Keratinocyte (primary cell): ENCODE measurements around the gene ESRRB. TPM values are rescaled to one million over a fixed set of nuclear protein-coding genes. Genes with fewer than 3 reads are reported as not detected.
A peak's percentile ranks its signal among the peaks of the same experiment; 100 is the strongest.

Source experiments
- DNase-seq: peaks from one replicate; pipeline ENCODE4 v3.0.0-alpha.2; 2011; ENCODE audit warnings: low read depth, missing footprints, low spot score
- FAIRE-seq: peaks from 2 replicates; lab custom pipeline; 2011; peaks lifted over from hg19 to GRCh38; lab: Jason Lieb, UNC
- H2AFZ ChIP-seq: 2 replicates; pipeline ENCODE4 v1.6.0; 2012; ENCODE audit warnings: low read length, control low read depth, inconsistent platforms; ENCODE audit not compliant: control insufficient read depth
- H3K27ac ChIP-seq: 2 replicates; pipeline ENCODE4 v1.5.1; 2011; ENCODE audit warnings: low read length; ENCODE audit not compliant: control insufficient read depth, insufficient read depth
- H3K27me3 ChIP-seq: 3 replicates; pipeline ENCODE4 v1.6.0; 2011; ENCODE audit warnings: low read length; ENCODE audit not compliant: control insufficient read depth, insufficient read depth; ENCODE audit errors: extremely low read depth
- H3K36me3 ChIP-seq, 2 experiments: 2 replicates in 1 of 2; 3 replicates in 1 of 2; pipeline ENCODE4 v1.5.1; 2011; ENCODE audit warnings: low read length in 2 of 2, mild to moderate bottlenecking in 1 of 2; ENCODE audit not compliant: control insufficient read depth in 2 of 2, insufficient read depth in 2 of 2; ENCODE audit errors: extremely low read depth in 1 of 2
- H3K4me1 ChIP-seq: 3 replicates; pipeline ENCODE4 v1.5.1; 2011; ENCODE audit warnings: low read length; ENCODE audit not compliant: control insufficient read depth, insufficient read depth; ENCODE audit errors: extremely low read depth
- H3K4me2 ChIP-seq: 3 replicates; pipeline ENCODE4 v1.6.0; 2011; ENCODE audit warnings: low read depth, low read length; ENCODE audit not compliant: control insufficient read depth, insufficient read depth; ENCODE audit errors: extremely low read depth
- H3K4me3 ChIP-seq, 3 experiments: fragments of 200-600 bp in 1 of 3; sonication (generic) in 1 of 3; 2 replicates in 2 of 3; 3 replicates in 1 of 3; pipeline ENCODE4 v1.5.1; 2011 to 2016; ENCODE audit warnings: low read length in 3 of 3, mild to moderate bottlenecking in 3 of 3, control low read depth in 2 of 3, inconsistent platforms in 1 of 3, low read depth in 1 of 3, mixed read lengths in 1 of 3, mixed run types in 1 of 3, moderate library complexity in 1 of 3; ENCODE audit not compliant: control insufficient read depth in 2 of 3, insufficient read depth in 2 of 3; ENCODE audit errors: extremely low read depth in 1 of 3
- H3K79me2 ChIP-seq: 2 replicates; pipeline ENCODE4 v1.6.0; 2012; ENCODE audit warnings: low read length; ENCODE audit not compliant: control insufficient read depth, insufficient read depth
- H3K9ac ChIP-seq: 3 replicates; pipeline ENCODE4 v1.6.0; 2011; ENCODE audit warnings: low read length; ENCODE audit not compliant: control insufficient read depth, insufficient read depth; ENCODE audit errors: extremely low read depth
- H3K9me1 ChIP-seq: 3 replicates; pipeline ENCODE4 v1.6.0; 2011; ENCODE audit warnings: low read length; ENCODE audit not compliant: control insufficient read depth, insufficient read depth; ENCODE audit errors: extremely low read depth
- H3K9me3 ChIP-seq: 2 replicates; pipeline ENCODE4 v1.5.1; 2012; ENCODE audit warnings: low read depth, low read length; ENCODE audit not compliant: control insufficient read depth
- H4K20me1 ChIP-seq: 3 replicates; pipeline ENCODE4 v1.6.0; 2011; ENCODE audit warnings: low read length; ENCODE audit not compliant: control insufficient read depth, insufficient read depth; ENCODE audit errors: extremely low read depth
- CTCF ChIP-seq, 3 experiments: IDR thresholded peaks in 1 of 3; conservative IDR thresholded peaks in 1 of 3; optimal IDR thresholded peaks in 1 of 3; 2 replicates in 2 of 3; 3 replicates in 1 of 3; pipeline versions ENCODE3 to v1.5.1; 2011; ENCODE audit warnings: low read length in 3 of 3, mild to moderate bottlenecking in 3 of 3, moderate library complexity in 2 of 3, control low read depth in 1 of 3, inconsistent platforms in 1 of 3; ENCODE audit not compliant: insufficient read depth in 2 of 3; ENCODE audit errors: extremely low read depth in 1 of 3
- EZH2 ChIP-seq: IDR thresholded peaks from one replicate; pipeline ENCODE4 v1.6.1; 2012; ENCODE audit warnings: inconsistent platforms, mild to moderate bottlenecking, low read length, moderate library complexity
- dilution Hi-C: fragments of 300-500 bp; cut with MboI; formaldehyde crosslinking; loops from one replicate; pipeline ENCODE4 v1.7.0; 2020; ENCODE audit warnings: low sequenced_read_pairs; ENCODE audit not compliant: extremely low pct_ligation_motif_present
- polyA plus RNA-seq, 5 experiments: library from polyadenylated mRNA; depleted of rRNA in 3 of 5; stranded (reverse) in 3 of 5; stranded (forward) in 1 of 5; unstranded in 1 of 5; fragments of >200 nt; gene quantifications; 1 replicate in 1 of 5; 2 replicates in 3 of 5; 3 replicates in 1 of 5; pipeline versions ENCODE4 v1.2.1 to v1.2.3, GENCODE V29; 2011 to 2012; ENCODE audit warnings: missing spikeins in 2 of 5, low read depth in 1 of 5, low replicate concordance in 1 of 5

ESRRB gene
- polyA plus RNA-seq, 1 donor (not counting 4 experiments of a cell fraction or from before 2014, with no cell fraction given), result 0.01 TPM

DNA sequence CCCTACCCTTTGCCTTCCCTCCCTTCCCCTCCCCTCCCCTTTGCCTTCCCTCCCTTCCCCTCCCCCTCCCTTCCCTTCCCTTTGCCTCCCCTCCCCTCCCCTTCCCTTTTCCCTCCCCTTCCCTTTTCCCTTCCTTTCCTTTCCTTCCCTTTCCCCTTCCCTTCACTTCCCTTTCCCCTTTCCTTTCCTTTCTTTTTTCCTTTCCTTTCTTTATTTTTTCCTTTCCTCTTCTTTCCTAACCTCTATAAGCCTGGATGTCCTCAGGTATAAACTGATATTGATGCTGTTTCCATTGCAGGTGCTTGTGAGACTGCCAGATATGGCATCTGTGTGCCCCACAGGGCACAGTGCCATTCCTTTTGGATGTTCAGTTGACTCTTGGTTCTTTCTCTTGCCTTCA is 163.2 kb downstream of the ESRRB start:
- dilution Hi-C loops, result no loop called here
- Histone ChIP-seq H2AFZ (no peak overlapping the region), H3K9ac (no peak overlapping the region), H3K4me3 (no peak overlapping the region), H3K27me3 (no peaks in the 10 kb centered on the region), H3K27ac (no peak overlapping the region), H3K4me2 (no peak overlapping the region), H3K9me1 (no peaks in the 10 kb centered on the region), H3K79me2 (no peaks in the 10 kb centered on the region), H3K9me3 (no peaks in the 10 kb centered on the region), H3K36me3 (no peaks in the 10 kb centered on the region), H3K4me1 (no peaks in the 10 kb centered on the region), H4K20me1 (no peaks in the 10 kb centered on the region)
- TF ChIP-seq CTCF (optimal IDR thresholded peaks at IDR 0.05 in 1 of 3, IDR thresholded peaks at IDR 0.05 in 1 of 3, conservative IDR thresholded peaks at IDR 0.05 in 1 of 3; ENCODE audit: extremely low read depth in 1 of 3, insufficient read depth in 2 of 3, low read length in 3 of 3) (no peak), EZH2 (no peak)
- no peak for DNase-seq
- no peak for FAIRE-seq

DNA sequence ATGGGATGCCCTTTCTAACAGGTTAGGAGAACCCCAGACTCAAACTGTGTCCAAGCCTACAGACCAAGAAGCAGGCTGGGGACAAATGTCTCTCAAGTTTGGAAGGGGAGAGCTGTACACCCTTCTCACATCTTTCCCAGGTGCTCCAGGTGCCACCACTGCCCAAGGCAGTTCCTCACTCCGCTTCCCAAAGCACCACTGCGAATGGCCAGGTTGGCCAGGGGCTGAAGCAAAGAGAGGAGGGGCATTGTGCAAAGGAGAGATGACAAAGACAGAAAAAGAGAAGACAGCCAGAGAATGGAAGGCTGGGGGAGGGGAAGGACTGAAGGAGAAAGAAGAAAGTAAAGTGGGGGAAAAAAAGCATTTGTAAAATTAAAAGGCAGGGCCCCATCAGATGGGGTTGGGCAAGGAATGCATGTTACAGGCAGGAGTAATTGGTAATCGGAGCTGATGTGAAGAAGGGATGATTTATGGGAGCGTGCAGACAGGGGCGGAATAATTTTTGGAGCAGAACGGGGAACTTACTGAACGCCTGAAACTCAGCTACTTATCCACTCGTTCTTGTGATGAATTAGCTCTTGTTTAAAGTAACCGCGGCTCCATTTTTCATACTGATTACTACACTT is 165.8 kb downstream of the ESRRB start:
- peak overlapping the region; percentile 12 for H2AFZ ChIP-seq
- H3K79me2 ChIP-seq, result no peaks in the 10 kb centered on the region
- H3K27ac ChIP-seq, result no peak overlapping the region
- H3K4me2 ChIP-seq, result no peak overlapping the region
- H3K4me3 ChIP-seq, result no peak overlapping the region
- no peaks in the 10 kb centered on the region for H3K36me3 ChIP-seq
- FAIRE-seq (no peak), DNase-seq (no peak)
- no peak overlapping the region for H3K9ac ChIP-seq
- H3K27me3 ChIP-seq, result no peaks in the 10 kb centered on the region
- H3K9me3 ChIP-seq, result no peaks in the 10 kb centered on the region
- peaks cover 11% of the 10 kb centered on the region for H3K4me1 ChIP-seq
- TF ChIP-seq CTCF (optimal IDR thresholded peaks at IDR 0.05 in 1 of 3, IDR thresholded peaks at IDR 0.05 in 1 of 3, conservative IDR thresholded peaks at IDR 0.05 in 1 of 3; ENCODE audit: extremely low read depth in 1 of 3, insufficient read depth in 2 of 3, low read length in 3 of 3) (no peak), EZH2 (no peak)
- no peaks in the 10 kb centered on the region for H4K20me1 ChIP-seq
- dilution Hi-C loops, result no loop called here
- no peaks in the 10 kb centered on the region for H3K9me1 ChIP-seq
